COLO668 (cell line): ENCODE results near the gene PREX1.
"Not testable (repeated sequence)": the region's sequence is repeated elsewhere in the genome, so short reads cannot be mapped to it uniquely, and the experiment has no call there.

Experiments used
- DNase-seq: peaks from one replicate; lab custom pipeline; 2025; ENCODE audit not compliant: unreplicated experiment; lab: John Stamatoyannopoulos, UW

PREX1 gene

GRCh38 chr20:48759631-48760245 lies 68.1 kb downstream of the PREX1 start:
- no peak for DNase-seq

DNA sequence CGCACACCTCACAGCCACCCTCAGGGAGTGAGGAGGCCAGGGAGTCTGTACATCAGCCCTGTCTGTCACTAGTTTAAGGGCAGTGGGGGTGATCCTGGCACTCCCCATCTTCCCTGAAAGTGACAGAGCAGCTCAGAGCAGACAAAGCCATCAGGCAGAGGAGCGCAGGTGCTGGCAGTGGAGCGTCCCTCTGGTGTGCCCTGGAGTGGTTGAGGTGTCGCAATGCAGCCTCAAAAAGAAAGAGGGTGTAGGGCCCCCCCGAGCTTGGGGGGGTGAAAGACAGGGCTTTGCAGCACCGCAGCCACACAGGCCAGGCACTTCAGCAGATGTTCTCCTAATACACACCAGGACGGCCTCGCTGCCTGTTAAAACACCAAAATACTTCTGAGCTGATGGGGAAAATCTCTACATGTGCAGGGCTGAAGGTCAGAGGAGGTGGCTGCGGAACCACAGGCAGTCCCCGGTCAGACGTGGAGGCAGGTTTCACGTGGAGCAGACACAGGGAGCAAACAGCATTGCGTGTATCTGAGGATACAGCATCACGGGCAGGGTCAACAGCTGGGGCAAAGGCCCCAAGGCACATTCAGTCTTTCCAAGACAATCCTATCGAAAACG lies 69.5 kb downstream of the PREX1 start:
- DNase-seq = no peak

DNA sequence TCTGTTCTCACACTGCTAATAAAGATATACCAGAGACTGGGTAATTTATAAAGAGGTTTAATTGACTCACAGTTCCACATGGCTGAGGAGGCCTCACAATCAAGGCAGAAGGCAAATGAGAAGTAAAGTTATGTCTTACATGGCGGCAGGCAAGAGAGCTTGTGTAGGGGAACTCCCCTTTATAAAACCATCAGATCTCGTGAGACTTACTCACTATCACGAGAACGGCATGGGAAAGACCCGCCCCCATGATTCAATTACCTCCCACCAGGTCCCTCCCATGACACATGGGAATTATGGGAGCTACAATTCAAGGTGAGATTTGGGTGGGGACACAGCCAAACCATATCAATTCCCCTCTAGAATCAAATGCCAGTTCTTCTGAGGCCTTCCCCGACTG lies 71.0 kb downstream of the PREX1 start:
- DNase-seq = not testable (repeated sequence)

DNA sequence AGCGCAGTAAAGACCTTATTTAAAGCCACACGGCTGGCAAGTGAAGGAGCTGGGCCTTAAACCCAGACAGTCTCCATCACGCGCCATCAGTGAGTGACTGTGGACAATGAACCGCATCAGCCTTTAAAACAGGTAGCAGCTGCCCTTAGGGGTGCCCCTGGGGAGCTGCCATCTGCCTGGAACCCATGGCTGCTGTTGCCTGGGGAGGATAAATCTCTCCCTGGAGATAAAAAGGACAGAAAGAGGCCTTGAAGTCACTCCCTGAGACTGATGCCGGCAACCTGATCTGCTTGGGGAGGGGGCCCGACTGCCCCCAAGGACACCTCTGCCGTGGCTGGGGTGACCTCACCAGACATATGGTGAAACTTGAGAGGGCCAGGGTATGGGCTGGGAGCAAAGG lies 73.5 kb downstream of the PREX1 start:
- no peak for DNase-seq

DNA sequence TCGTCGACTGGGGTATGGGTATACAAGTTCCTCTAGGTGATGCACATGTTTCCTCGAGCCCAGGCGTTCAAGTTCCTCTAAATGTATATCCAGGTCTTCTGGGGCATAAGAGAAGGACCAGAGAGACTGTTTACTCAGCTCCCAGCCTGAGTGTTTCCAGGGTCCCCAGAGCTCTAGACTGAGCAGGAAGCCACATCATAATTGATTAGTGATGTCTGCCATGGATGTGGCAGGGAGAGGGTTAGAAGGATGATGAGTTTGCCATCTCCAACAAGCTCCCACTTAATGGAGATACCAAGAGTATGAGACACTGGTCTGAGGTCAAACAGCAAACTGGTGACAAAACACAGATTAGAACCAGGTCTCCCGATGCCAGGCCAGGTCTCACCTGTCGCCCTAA lies 74.8 kb downstream of the PREX1 start:
- no peak for DNase-seq

DNA sequence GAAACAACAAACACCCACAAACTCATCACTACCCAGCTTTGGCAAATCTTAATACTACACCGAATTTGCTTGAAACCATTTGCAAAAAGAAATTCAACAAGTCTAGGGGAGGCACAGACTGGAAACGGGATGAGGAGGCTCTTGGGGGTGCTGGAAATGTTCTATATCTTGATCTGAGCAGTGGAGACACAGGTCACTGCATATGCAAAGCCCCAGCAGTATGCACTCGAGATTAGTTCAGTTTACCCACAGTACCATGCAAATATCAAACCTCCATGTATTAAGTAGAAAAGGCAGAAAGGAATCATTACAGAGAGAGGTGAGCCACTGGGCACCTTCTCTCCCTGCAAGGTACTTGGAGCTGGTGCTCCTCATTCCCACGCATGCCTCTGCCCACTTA lies 75.9 kb downstream of the PREX1 start:
- DNase-seq = no peak

GRCh38 chr20:48750941-48751635 lies 76.7 kb downstream of the PREX1 start:
- DNase-seq = peak; percentile 15

DNA sequence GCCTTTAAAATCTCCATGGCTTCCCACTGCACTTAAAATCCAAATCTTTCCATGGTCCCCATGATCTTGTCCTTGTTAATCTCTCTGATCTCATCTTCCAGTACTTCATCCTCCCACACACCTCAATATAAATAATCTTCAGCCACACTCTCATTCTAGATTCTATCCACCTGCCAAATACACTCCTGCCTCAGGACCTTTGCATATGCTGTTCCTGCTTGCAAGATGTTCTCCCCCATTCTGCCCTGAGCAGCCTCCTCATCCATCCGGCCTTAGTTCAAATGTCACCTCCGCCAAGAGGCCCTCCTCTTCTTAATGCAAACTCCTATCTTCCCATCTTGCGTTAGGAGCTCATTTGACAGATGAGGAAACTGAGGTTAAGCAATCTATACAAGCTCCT lies 77.4 kb downstream of the PREX1 start:
- no peak for DNase-seq

GRCh38 chr20:48749437-48749836 lies 78.4 kb downstream of the PREX1 start:
- DNase-seq = no peak

DNA sequence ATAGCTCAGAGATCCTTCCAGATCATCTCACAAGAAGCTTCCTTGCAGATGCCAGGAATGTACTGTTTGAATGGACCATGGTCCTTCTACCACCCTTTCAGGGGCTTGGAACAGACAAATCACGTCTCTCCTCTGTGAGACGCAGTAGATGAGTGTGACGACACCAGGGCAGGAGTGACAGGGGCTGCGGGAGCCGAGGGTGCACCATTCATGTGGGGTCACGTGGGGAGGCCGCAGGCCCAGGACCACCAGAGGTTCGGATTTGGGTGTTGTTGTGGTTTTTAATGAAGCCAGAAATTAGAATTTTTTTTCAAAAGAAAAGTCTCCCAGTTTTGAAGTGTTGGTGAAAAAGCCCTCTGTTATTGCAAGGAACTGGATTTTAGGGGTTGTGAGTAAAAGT lies 79.2 kb downstream of the PREX1 start:
- no peak for DNase-seq

DNA sequence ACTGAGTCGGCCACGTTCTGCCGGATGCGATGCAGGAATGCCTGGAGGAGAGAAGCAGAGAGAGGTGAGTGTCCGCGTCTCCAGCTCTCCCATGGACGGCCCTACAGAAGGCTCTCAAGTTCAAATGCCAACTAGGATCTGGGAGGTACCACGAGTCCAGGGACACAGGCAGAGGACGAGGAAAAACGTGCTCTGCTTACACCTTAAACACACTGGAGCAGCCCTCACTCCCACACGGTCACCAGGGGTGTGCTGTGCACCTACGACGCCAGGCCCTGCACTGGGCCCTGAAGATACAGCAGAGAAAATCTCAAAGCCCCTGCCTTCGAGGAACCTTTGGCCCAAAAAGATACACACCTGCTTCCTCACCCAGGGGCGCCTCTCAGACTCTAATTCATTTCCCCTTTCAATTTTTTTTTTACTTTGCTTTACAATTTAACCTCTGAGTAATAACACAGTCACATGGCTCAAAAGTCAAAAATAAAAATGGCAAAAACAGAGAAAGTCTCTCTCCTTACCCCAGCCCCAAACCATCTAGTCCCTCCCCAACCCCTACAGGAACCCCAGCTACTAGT lies 79.9 kb downstream of the PREX1 start:
- DNase-seq = no peak

DNA sequence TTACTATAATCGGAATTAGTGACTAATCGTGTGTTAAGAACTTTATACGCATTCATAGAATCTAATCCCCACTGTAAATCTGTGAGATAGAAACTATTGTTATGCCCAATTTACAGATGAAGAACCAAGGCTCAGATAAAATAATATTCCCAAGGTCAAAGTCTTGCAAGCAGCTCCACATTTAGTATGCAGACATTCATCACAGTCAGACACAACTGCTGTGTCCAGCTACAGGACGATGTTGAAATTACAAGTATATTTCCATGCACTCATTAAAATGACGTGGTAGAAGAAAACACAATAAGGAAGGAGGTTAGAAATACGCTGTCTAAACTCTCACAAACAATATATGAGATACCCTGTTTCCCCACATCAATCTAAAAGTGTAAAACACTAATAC lies 82.5 kb downstream of the PREX1 start:
- DNase-seq = no peak

- no peak for DNase-seq
Measured at GRCh38 chr20:48744515-48744914, 83.3 kb downstream of the PREX1 start.

- no peak for DNase-seq
Measured at GRCh38 chr20:48743807-48744206, 84.0 kb downstream of the PREX1 start.

DNA sequence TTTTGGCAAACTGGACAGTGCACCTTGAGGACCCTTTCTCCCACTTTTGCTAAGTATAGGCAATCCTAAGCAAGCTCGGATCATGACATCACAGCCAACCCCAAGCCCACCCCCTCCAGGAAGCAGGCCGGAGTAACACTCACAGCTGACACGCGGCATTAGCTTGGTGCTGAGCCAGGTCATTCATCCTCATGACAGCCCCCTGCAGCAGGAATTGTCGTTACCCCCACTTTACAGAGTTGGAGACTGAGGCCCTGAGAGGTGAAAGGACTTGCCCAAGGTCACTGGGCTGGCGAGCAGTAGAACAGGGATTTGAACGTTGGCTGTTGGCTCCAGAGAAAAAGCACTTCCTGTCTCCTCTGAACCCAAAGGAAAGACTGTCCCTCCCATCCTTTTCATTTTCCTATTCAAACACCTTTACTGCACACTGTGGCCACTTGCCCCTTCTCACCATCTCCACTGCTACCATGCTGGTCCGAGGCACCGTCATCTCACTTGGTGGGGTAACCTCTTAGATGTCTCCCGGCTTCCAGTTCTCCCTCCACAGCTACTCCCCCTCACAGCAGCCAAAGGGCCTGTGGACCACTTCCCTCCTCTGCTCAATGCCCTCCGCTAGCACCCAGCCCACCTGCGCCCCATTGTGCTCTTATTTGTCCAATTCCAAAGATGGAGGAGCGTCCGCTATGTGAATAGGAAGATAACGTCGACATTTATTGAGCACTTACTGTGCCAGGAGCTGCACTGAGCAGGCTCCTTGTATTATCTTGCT lies 84.7 kb downstream of the PREX1 start:
- DNase-seq = no peak

GRCh38 chr20:48742233-48742632 lies 85.6 kb downstream of the PREX1 start:
- DNase-seq = no peak

GRCh38 chr20:48741669-48742068 lies 86.1 kb downstream of the PREX1 start:
- DNase-seq = no peak

DNA sequence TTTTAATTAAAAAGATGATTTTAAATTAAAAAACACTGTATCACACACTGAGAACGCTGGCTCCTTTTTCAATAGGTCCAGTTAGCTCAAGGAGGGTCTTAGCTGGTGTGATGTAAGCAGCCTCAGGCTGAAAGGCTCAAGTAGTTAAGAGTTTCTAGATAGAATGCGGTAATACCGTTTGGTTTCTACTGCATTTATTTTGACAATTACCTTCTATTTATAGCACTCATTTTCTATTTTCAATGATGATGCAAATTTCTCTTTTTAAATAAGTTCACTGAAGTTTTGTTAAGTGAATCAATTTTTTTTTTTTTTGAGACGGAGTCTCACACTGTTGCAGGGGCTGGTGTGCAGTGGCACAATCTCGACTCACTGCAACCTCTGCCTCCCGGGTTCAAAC lies 87.1 kb downstream of the PREX1 start:
- DNase-seq = no peak

- no peak for DNase-seq
Measured at GRCh38 chr20:48740292-48740649, 87.5 kb downstream of the PREX1 start.

GRCh38 chr20:48739395-48740291 lies 88.2 kb downstream of the PREX1 start:
- no peak for DNase-seq
